NCI-H345 treated with DMSO at 0.1 percent for 48 hours (cell line): ENCODE results near the gene ILF2.
"Not testable (repeated sequence)": the region's sequence is repeated elsewhere in the genome, so short reads cannot be mapped to it uniquely, and the experiment has no call there.

ENCODE experiments used
- DNase-seq: peaks from one replicate; lab custom pipeline; 2025; ENCODE audit not compliant: unreplicated experiment; lab: John Stamatoyannopoulos, UW

Gene ILF2

DNA sequence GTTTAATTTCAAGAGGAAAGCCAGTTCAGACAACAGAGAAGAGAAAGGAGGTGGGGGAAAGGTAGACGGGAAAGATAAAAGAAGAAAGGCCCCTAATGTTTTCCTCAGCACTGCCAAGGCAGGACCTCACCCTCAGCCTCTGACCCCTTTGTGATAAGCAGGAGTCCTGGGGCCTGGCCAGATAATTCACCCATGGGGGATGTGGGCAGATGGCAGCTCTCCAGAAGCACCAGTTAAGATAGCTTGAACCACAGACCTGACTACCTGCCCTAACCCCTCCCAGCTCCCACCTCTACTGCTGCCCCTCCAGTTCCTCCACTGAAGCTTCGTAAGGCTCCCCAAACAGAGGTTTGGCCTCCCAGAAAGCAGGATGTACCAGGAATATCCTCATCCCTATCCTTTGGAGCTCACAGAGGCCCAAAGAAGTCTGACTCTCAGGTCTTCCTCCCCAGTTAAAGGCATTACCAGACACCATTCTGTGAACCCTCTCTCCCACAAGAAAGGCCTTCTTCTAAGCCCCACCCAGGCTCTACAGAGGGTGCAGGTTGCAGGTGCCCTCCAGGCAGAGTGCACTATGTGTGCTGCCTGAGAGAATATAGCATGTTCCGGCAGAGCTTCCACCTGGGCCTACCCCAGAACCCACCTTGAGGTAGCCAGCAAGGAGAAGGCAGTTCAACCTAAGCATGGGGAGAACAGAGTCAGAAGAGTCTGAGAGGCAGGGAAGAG is 21.5 kb downstream of the ILF2 start:
- no peak for DNase-seq

DNA sequence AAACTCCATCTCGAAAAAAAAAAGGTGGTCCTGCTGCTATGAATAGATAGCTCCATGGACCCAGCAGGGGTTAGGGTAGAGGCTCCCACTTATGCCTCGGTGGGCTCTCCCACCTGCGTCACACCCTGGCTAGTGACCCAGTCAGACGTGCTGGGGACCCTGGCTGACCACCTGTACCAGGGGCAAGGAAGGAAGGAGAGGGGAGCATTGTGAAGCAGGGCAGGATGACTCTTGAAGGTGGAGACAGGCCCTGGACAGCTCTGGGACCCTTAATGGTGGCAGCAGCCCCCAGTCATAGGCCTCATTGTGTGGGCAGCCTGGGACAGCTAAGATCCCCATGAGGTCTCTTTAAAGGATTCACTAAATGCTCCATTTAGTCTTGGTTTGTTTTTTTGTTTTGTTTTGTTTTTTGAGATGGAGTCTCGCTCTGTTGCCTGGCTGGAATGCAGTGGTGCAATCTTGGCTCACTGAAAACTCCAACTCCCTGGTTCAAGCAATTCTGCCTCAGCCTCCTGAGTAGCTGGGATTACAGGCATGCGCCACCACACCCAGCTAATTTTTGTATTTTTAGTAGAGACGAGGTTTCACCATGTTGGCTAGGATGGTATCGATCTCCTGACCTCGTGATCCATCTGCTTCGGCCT is 22.7 kb downstream of the ILF2 start:
- no peak for DNase-seq

DNA sequence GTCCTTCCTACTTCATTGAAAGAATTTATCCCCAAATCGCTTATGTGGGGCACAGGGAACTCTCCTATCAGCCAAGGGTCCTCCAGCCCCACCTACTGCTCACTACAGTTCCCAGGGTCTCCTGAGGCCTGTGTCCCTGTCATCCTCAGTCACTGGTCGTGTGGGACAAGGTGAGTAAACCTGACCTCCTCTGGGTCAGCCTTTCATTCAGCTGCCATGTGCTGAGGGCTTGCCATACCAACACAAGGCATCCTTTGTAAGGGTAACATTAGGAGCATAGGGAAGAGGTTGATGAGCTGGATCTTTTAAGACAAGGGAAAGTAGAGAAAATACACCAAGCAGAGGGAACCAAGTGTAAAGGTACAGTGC is 23.5 kb downstream of the ILF2 start:
- DNase-seq: no peak

DNA sequence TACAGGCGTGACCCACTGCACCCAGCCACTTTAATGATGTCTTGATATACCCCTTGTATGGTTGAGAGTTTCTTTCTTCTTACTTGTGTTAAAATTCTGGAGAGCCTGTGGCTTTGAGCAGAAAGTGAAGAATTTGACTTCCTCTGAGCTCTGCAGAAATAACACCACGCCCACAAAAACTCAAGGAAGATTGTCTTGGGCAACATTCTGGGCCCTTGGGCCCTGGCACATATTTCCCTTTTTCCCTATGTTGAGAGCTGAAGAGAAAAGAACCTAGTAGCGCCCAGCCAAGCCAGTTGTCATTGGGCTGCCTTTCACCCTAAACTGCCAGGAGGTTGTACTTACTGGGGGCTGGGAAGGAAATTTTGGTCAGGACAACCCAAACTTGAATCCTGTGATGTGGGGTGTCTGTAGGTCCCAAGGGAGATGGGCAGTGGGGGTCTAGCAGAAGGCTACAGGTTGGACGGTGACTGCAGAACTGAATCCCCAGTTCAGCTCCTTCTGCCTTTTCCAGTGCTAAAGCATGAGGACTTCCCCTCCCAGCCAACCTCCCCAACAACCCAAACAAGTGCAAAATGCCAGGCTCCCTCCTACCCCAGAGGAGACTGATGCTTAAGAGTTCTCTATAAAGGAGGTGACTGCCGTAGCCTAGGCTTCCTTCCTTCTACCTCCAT is 24.0 kb downstream of the ILF2 start:
- no peak for DNase-seq

DNA sequence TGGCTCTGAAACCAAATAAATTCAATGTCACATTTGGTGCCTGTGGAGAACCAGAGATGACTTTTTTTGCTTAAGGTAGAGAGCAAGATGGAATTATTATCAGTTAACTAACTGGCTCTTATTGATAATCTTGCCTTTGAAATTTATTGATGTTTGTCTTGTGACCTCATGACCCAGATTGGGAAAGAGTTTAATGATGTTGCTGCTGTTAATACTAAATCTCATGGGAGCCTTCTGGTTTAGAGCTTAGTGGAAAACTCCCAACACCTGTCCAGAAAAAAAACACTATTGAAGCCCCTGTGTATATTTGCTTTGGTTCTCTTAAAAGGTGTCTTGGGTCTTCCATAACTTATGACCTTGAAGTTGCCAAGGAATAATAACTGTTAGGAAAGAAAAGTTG is 27.0 kb downstream of the ILF2 start:
- no peak for DNase-seq

DNA sequence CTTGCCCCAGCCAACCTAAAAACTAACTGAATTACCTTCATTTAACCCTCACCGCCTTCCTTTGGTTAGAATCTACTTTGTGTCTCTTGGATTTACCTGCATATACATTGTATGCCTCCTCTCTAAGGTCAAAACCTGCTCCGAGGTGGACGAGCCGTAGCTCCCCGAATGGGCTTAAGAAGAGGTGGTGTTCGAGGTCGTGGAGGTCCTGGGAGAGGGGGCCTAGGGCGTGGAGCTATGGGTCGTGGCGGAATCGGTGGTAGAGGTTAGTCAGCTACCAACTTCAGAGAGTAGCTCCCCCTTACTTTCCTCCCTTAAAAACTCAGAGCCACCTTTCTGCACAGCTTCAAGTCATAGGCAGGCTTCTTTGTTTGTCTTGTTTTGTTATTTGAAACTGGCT is 27.7 kb downstream of the ILF2 start:
- no peak for DNase-seq

DNA sequence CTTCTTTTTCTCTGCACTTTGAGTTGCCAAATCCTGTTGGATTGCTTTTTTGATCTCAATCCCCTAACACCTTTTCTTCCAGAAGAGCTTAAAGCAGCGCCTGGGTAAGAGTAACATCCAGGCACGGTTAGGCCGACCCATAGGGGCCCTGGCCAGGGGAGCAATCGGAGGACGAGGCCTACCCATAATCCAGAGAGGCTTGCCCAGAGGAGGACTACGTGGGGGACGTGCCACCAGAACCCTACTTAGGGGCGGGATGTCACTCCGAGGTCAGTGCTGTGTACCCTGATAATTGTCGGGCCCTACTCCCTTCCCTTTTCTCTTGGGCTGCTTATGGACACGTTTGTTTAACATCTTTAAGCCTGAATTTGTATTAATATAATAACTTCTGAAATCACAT is 28.6 kb downstream of the ILF2 start:
- no peak for DNase-seq

DNA sequence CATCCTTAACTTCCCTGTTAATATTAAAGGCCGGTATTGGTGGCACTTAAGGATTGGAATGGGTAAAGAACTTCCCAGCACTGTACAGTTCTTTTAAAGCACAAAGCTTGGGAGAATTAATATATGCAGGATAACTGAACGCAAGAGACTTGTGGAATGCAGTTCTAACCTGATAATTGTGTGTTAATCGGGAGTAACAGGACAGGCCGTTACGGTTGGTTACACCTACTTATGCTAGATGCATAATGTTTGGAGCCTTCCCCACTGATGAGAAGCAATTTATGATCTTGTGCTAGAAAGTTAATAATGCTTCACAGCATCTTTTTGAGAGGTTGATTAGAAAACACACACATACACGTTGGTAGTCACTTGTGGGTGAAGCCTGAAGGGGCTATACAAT is 29.9 kb downstream of the ILF2 start:
- no peak for DNase-seq

DNA sequence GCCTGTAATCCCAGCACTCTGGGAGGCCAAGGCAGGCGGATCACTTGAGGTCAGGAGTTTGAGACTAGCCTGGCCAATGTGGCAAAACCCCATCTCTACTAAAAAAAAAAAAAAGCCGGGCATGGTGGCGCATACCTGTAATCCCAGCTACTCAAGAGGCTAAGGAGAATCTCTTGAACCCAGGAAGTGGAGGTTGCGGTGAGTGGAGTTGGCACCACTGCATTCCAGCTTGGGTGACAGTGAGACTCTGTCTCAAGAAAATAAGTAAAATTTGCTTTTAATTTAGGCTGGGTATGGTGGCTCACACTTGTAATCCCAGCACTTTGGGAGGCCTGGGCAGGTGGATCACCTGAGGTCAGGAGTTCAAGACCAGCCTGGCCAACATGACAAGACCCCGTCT is 30.6 kb downstream of the ILF2 start:
- DNase-seq: not testable (repeated sequence)

DNA sequence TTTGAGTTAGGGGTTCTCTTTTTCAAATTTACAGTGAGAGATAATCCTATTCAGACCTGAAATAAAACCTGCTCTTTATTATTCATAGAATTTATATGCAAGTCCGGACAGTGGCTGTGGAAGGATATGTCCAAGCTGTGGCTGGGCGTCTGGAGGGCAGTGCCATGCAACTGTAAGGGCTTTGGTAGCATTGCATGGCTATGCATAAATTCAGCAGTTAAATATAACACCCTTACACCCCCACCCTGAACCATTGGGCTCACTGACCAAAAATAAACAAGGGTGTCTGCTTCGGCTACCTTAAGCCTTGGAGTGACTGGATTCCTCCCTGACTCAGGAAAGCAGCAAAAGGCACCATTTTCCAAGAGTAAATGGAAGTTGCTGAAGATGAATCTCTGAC is 31.5 kb downstream of the ILF2 start:
- no peak for DNase-seq

DNA sequence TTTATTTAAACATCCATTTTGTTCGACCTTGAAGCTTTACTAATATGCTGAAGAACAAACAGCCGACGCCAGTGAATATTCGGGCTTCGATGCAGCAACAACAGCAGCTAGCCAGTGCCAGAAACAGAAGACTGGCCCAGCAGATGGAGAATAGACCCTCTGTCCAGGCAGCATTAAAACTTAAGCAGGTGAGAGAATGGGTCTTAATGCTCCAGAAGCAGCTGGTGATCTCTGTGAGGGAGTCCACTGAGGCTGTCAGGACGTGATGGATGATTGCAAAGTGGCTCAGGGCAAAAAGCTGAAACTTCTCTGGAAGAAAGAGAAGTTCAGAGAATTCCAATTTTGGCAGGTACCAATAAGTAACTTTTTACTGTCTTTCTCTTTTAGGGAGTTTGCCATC is 32.5 kb downstream of the ILF2 start:
- DNase-seq: no peak

DNA sequence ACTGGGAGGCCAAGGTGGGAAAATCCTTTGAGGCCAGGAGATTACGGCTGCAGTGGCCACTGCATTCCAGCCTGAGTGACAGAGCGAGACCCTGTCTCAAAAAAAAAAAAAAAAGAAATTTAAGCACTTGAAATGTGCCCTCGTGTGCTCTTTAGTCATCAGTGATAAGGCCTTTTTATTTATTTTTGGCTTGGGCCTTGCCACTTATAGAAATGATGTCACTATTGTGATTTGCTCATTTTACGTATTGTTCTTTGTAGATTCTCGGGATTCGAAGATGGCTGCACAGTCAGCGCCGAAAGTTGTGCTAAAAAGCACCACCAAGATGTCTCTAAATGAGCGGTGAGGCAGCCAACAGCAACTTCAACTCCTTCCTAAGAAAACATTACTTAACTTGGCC is 34.5 kb downstream of the ILF2 start:
- DNase-seq: no peak

DNA sequence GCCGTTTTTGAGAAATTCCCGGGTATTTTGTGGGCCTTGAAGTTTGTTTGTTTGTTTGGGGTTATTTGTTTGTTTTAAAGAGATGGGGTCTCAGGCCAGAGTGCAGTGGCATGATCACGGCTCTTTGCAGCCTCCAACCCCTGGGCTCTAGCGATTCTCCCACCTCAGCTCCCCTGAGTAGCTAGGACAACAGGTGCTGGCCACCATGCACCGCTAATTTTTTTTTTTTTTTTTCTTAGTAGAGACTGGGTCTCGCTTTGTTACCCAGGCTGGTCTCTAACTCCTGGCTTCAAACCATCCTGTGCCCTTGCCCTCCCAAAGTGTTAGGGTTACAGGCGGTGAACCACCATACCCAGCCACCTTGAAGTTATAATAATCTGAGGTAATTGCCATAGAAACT is 34.9 kb downstream of the ILF2 start:
- DNase-seq: no peak

DNA sequence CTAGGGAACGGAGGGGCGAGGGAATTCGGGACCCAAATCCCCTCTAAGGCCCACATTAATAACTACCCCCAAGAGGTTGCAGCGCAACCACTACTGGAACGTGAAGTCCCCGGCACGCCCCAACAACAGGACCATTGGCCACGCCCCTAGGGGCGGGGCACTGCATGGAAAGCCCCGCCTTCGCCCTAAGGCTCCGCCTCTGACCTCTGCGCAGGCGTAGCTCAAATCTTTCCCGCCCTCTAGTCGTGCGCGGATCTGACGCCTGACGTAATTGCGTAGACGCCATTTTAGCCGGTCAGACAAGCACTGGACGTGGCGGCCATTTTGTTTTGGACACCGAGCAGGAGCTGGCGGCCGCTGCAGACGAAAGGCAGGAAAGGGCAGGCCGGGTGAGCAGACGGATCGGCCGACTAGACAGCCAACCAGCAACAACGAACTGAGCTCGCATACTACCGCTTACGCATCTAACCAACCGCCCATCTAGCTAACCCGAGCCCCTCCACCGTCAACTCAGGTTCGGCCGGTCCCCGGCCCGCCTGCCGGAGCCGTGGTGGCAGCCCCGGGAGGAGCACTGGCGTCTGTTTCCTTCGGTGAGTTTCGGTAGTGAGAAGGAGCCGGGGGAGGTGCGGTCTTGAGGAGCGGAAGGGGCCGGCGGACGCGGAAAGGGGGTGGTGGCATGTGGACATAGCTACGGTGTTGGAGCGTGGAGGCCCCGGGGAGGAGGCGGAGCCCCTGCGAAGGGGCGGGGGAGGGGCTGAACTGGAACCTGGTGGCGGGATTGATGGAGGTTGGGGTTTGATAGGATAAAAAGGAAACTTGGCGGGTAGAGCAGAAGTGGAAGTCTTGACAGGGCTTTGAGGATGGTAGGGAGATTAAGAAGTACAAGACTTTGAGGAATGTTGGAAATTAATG is 36.8 kb downstream of the ILF2 start, which contains the start of gene CHTOP:
TSS of gene CHTOP (plus strand) at position 313 of the 912 bp plus-strand sequence. CDS start 2,523 bp downstream, outside the sequence.
- peak; percentile 100 for DNase-seq

DNA sequence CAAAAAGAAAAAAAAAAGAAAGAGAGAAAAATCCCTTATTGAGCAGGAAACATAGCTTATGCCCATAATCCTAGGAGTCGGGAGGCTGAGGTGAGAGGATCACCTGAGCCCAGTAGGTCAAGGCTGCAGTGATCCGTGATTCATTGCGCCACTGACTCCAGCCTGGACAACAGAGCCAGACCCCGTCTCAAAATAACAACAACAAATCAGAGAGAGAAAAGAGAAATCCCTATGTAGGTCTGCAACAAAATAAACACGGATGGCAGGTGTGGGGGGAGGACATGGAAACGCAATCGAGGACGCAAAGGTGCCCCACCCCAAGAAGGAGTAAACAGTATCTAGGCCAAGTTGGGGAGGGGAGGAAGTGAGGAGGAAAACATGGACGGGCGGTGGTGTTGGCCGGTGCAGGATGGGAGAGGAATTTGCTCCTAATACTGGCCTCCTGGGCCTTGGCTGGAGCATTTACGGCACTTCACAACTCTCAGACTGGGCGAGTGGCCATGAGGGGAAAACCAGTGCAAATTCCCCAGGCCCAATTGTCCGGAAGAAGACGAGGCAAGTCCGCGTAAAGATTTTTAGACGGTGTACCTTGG is 37.5 kb downstream of the ILF2 start:
- peak; percentile 70 for DNase-seq

DNA sequence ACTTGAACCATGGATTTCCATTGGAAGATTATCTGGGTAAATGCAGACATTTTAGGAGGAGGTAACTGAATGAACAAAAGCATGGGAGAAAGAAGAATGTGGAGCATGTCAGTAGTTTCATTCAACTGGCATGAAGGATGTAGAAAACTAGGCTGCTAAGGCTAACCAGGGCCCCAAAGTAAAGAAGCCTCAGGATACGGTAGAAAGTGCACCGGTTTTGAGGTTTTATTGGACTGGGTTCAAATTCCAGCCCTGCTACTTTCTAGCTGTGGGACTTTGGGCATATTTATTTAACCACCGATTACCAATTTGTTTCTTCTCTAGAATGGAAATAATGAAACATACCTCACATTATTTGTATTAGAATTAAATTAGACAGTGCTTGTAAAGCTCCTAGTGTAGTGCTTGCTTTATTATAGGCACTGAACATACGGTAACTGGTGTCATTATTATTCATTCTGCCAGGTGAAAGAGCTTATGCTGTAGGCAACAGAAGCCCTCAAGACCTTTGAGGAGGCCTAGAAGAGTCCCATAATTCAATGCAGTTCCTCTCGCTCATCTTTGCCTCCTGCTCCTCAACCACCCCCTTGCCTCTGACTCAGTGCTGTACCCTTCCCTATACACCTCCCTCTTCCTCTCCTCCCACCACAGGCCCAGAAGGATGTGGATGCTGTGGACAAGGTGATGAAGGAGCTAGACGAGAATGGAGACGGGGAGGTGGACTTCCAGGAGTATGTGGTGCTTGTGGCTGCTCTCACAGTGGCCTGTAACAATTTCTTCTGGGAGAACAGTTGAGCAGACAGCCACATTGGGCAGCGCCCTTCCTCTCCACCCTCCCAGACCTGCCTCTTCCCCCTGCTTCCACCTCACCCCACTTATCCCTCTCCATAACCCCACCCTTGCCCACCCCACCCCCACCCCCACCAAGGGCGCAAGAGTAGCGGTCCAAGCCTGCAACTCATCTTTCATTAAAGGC is 39.5 kb downstream of the ILF2 start:
- DNase-seq: no peak

DNA sequence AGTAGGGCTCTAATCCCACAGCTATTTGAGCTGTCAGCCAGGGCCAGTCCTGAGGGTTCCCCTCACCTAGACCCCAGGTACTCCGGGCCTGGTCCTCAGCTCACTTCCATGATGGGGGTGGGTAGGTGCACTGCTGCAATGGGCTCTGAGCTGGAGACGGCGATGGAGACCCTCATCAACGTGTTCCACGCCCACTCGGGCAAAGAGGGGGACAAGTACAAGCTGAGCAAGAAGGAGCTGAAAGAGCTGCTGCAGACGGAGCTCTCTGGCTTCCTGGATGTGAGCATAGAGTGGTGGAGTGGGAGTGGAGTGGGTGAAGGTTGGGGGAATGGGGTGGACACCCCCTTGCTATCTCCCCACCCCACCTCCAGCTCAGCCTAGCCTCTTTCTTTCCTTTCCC is 40.4 kb downstream of the ILF2 start:
- DNase-seq: no peak

DNA sequence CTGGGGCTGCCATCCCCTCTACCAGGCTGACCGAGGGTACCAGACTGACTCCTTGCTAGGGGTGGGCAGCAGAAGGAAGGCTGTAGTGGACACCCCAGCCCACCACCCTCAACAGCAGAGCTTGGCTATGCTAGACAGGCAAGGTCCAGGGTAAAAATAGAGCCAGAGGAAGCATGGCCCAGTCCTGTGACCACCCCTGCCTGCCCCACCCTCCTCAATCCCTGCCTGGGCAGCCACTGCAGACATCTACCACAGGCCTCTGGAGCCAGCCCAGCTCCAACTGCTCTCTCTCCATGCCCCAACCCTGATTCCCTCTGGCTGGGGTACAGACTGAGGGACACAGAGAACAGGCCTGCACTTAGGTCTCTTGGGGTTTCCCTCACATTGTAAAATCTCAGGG is 40.8 kb downstream of the ILF2 start:
- DNase-seq: no peak

DNA sequence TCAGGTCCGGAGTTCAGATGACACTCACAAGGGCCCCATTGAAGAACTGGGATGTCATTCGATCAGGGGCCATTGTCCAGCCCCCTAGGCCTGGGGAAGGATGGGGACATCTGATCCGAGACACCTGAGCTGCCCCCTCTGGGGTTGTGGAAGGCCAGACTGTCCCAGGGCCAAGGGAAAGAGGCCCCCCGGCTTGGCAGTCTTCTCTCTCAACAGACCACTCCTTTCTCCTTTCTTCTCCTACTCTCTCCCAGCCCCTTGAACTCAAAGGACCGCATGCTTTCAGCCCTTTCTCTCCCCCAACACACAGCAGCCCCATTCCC is 41.5 kb downstream of the ILF2 start:
- no peak for DNase-seq
